SIG-M5 treated with dmso at 0.1 percent for 504 hours (cell line): ENCODE results near the gene LYRM4.

ENCODE experiments used
- DNase-seq: peaks from one replicate; lab custom pipeline; 2025; ENCODE audit not compliant: unreplicated experiment; lab: John Stamatoyannopoulos, UW

The LYRM4 gene

DNA sequence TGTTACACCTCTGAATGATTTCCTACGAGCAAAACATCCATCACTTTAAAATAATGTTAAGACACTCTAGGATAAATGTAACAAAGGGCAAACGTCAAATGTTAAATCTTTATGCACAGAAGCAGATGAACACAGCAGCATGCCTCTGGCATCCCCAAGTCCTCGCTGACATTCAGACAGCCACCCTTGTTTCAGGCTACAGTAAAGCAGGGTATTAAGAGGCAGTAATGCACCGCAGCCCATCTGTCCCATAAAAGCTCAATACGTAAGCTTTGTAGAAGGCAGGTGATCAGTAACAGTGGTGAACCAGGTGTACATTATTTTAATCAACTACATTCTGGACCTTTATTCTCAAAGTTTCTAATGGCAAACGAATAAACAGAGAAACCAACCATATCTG lies 110.9 kb downstream of the LYRM4 start:
- DNase-seq = no peak

DNA sequence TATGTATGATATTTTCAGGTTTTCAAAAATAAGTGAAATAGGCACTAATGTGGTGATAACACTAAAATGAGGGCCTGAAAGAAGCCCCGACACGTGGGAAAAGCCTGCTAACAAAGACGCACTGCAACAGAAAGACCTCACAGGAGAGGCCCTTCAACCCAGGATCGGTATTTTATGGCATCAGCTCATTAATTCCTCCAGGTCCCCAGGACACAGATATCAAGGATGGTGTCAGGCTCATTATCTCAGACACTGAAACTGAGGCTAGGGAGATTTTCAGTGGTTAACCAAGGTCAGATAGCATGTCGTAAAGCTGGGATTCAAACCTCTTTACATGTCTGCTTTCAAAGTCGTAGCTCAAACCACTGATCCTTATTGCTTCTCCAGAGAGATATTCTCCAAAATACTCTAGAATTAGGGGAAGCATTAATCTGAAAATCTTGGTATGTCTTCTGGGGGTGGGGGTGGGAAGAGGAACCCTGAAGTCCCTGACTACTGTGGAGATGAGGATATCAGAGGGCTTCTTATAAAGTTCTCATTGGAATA lies 111.5 kb downstream of the LYRM4 start:
- DNase-seq = no peak

DNA sequence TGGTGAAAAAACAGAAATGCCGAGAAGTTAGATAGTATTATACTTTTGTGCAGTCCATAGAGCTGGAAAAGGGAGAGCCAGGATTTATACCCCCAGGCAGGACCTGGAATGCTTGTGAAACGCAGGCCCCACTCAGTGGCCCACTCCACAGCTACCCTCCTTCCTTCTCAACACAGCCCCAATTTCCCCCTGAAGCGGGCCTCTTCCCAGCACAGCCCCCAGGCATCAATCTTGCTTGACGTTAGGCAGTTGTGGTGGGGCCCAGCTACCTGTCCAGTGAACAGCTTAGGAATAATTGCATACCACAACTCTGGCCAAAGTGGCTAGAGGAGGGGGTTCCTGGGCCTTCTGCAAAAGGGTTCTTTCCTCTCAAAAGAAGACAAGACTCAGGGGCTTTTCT lies 114.4 kb downstream of the LYRM4 start:
- DNase-seq = no peak

DNA sequence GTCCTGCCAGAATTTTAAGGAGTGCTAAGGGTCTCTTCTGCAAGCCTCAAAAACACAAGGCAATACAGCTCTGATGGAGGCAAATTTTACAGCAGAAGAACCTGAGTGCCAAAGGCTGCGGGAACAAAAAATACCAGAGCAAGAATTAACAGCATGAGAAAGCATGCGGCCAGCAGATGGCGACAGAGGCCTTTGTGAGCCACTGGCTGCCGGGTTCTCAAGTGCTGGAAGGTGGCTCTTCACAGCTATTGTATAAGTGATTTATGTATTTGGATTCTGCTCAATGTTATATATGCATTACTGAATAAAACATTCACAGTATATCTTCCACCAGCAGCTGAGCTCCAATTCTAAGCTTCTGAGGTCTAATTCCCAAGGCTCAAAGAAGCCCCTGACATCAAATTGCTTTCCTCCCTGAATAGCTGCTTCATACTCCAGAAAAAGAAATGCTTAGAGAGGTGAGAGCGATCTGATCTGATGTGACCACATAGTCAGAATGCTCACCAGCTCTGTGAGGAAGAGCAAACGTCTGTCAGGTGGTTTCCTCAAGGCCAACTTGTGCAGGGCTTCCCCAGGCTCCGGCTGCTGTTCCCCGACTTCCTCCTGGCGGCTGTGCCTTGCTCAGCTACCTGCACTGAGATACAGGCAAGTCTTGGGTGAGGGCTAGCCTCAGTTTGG lies 117.0 kb downstream of the LYRM4 start:
- peak; percentile 73 for DNase-seq

DNA sequence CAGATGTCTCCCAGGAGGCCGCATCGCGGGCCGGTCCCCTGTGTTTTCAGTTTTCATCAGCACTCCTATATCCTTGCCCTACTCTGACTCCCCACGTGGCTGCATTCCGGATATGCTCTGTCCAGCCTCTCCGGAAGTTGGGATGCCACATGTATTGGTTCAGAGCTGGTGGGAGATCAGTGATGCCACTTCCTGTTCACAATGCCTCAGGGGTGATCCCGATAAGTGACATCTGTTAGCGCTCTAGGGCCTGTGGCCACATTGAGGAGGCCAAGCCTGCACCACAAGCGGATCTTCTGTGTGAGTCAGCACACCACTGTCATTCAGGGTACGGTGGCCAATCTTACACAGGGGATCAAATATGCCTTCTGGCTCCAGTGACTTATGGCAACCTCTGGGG lies 117.8 kb downstream of the LYRM4 start:
- no peak for DNase-seq

DNA sequence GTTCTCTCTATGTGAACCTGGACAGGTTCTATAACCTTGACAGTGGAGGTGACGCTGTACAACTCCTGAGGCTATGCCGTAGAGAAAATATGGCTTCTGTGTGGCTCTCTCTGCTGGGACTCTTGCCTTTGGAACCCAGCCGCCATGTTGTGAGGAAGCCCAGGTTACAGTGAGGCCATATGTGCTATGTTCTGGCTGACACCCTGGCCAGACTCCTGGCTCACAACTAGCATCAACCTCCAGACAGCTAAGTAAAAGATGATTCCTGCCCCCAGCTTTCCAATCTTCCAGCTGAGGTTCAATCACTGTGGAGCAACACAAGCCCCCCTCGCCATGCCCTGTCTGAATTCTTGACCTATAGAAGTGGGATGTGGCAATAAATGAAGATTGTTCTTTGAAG lies 118.6 kb downstream of the LYRM4 start:
- no peak for DNase-seq

DNA sequence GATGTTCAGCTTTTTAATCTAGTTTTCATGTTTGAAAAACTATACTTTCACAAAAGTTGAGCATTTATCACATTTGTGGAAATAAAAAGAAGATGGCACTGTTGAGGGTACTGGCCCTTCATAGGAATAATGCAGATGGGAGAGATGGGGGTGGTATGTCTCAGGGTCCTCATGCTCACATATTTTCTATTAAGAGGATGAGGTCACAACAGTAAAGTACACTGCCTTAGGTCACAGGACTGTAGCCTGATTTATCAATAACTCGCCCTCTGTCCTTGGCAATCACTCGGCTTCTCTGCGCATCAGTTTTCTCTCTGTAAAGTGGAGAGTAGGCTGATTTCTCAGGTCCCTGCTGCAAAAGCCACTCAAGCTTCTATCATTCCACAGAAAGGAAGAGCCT lies 119.7 kb downstream of the LYRM4 start:
- no peak for DNase-seq

DNA sequence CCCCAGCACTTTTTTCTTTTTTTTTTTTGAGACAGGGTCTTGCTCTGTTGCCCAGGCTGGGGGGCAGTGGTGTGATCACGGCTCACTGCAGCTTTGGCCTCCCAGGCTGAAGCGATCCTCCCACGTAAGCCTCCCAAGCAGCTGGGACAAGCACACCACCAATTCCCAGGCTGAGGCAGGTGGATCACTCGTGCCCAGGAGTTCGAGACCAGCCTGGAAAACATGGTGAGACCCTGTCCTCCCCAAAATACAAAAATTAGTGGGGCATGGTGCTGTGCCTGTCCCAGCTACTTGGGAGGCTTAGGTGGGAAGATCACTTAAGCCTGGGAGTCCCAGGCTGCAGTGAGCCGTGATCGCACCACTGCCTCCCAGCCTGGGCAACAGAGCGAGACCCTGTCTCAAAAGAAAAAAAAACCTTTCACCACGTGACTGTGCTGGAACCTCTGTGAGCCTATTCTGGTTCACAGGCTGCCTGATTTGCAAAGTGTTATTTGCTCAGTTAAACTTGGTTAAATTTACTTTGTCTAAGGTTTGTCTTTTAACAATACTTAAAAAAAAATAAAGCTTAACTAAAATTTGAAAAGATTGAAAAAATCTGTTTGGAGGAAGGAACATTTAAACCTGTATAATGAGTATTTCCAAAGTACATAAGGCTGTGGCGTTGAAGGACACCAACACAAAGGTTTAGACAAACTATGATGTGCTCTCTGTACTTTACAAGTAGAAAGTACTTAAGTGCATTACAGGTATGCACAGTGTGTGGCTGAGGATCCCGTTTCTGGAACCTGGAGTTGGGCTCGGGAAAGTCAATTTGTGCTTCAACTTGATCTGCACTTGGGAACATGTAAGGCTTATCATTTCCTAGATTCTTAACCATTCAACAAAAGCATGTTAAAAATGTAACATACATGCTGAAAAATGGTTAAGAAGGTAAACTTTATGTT lies 120.7 kb downstream of the LYRM4 start:
- no peak for DNase-seq

DNA sequence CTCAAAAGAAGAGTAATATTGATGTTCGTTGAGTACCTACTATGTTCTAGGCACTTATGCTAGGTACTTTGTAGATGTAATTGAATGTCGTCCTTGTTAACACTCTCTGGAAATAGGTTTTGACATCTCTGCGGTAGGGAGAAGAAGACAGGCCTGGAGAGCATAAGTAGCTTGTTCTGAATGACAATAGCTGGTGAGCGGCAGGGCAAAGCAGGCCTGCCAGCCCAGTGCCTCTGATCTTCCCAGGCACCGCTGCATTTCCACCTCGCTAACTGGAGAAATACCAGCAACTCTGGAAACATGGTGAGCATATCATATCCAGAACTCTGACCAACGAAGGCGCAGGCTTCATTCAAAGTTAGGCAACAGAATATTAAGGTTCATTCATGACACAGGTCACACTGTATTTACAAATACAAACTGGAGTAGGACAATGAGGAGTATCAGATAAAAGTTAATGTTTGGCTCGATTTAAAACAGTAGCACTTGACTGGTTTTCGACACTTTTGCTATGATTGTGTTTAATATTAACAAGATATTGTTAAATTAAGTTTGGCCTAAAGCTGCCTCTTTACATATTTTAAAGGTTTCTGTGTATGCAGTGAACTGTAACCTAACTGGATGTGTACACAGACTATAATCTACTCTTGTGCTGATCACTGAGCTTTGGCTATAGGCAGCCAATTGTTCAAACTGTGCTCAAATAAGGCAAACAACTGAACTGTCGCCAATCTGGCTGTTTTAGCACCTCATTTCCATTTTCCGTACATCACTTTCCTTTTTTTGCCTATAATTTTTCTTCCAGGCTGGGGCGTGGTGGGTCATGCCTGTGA lies 121.5 kb downstream of the LYRM4 start:
- DNase-seq = no peak

DNA sequence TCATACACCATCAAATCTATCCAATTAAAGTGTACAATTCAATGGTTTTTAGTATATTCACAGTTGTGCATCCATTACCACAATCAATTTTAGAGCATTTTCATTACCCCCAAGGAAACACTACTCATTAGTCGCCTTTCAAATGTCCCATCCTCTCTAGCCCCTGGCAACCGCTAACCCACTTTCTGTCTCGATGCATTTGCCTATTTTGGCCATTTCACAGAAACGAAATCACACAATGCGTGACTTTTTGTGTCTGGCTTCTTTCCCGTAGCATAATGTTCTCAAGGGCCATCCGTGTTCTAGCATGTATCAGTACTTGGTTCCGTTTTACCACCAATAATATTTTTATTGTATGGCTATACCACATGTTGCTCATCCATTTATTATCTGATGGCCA lies 123.9 kb downstream of the LYRM4 start:
- no peak for DNase-seq

DNA sequence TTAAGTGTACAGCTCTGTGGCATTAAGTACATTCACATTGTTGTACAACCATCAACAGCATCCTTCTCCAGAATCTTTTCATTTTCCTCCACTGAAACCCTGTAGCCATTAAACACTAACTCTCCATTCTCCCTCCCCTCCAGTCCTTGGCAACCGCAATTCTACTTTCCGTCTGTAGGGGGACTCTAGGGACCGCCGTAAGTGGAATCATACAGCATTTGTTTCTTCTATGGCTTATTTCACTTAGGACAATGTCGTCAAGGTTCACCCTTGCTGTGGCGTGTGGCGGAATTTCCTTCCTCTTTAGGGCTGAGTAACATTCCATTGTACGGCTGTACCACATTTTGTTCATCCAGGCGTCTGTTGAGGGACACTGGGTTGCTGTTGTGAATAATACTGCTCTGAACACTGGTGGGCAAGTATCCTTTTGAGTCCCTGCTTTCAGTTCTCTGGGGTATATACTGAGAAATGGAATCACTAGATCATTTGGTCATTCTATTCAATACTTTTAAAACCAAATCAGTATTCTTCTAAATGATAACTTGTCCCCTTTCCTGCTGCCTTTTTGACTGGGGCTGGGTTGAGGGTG lies 124.9 kb downstream of the LYRM4 start:
- DNase-seq = peak; percentile 35

DNA sequence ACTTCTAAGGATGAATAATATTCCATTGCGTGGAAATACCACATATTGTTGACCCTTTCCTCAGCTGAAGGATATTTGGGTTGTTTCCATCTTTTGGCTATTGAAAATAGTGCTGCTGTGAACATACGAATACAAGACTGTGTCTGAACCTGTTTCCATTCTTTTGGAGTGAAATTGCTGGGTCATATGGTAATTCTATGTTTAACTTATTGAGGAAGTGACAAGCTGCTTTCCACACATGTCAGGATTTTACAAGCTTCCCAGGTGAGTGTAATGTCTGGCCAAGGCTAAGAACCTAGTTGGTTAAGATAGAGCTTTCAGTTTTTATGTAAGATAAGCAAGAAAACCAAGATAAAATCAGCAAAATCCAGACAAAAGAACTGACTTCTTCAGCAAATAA lies 126.8 kb downstream of the LYRM4 start:
- DNase-seq = no peak

DNA sequence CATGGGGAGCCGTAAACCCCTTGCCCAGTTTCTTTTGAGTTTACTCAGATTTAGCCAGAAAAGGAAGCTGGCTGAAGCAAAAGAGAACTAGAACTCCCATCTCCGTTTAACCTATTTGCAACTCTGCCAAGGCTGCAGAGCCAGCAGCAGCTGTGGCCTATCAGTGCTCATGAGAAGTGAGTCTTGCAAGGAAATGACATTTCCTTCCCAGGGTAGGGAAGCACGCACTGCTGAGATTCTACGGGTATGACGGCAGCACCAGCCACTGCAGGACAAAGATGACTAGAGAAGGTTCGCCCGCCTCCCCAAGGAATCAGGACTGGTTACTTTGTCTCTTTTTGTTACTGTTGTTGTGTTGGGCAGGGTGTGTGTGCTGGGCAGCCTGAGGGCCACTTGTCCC lies 128.0 kb downstream of the LYRM4 start:
- DNase-seq = no peak

DNA sequence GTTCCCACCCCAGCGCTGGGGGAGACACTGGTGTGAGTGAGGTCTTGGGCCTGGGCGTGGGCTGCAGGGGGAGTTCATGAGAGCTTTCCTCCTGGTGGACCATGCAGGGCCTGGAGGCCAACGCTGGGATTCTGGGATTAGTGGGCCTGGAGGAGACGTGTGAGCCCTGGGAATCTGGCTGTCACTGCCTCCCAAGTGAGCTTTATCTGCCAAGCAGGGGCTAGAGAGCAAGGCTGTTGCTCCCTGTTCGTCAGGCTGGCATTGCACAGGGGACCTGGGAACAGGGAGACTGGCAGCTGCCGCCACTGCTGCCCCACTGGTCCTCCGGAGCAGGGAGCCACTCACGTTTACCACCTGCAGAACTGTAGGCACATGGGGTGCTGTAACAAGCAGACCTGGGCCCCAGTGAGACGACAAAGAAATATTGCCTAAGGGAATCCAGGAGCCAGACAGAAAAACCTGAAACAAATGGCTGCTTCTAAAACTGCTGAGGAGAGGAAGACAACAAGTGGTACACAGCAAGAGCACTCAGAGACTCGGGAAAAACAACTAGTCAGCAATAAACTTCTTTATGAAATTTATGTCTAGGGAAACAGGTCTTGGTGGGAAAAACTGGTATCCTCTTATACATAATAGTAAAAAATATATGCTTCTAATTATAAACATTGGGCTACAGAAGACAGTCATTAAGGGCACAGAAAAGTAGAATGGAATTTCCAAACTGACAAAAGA lies 130.4 kb downstream of the LYRM4 start:
- DNase-seq = no peak

DNA sequence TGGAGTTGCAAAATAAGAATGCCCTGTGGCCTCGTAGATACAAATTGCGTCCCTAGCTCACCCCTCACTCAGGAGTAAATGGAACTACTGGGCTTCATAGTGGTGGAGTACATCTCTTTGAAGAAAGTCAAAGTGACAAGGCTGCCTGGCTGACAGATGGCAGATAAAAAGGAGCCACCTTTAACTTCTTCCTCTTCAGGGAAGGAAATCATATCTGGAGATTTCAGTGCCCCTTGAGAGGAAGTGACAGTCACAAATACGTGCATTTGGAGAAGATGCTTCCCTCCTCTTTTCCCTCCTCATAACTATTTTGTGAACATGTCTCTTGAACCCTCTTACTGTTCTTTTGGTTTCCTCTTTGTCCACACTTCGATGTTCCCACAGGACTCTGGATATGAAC lies 132.4 kb downstream of the LYRM4 start:
- no peak for DNase-seq

DNA sequence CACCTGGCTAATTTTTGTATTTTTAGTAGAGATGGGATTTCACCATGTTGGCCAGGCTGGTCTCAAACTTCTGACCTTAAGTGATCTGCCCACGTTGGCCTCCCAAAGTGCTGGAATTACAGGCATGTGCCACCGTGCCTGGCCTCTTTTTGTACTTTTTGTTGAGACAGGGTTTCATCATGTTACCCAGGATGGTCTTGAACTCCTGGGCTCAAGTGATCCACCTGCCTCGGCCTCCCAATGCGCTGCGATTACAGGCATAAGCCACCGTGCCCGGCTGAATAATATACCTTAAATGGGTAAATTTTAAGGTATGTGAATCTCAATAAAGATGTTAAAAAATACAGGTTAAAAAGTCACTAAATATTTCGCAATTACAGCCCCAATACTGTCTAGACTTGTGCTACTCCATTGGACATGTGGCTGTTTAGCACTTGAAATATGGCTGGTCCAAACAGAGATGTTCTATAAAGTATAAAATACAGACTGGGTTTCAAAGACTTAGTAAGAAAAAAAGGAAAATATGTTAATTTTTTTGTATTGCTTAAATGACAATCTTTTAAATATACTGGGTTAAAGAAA lies 133.6 kb downstream of the LYRM4 start:
- DNase-seq = no peak

DNA sequence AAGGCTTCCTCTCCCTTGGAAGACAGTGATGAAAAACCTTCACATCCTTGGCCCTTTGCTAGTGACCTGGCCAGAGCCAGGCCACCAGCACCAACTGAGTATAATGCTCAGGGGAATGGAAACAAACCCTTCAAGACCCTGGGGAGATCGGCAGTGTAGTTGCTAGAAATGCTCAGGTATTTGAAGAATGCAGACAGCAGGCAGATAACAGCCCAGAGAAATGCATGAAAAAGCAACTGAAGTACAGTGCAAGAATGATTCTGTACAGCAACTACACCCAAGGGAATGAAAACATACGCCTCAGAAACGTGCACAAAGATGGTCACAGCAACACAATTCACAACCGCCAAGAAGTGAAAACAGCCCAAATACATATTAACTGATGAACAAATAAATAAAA lies 134.5 kb downstream of the LYRM4 start:
- no peak for DNase-seq

DNA sequence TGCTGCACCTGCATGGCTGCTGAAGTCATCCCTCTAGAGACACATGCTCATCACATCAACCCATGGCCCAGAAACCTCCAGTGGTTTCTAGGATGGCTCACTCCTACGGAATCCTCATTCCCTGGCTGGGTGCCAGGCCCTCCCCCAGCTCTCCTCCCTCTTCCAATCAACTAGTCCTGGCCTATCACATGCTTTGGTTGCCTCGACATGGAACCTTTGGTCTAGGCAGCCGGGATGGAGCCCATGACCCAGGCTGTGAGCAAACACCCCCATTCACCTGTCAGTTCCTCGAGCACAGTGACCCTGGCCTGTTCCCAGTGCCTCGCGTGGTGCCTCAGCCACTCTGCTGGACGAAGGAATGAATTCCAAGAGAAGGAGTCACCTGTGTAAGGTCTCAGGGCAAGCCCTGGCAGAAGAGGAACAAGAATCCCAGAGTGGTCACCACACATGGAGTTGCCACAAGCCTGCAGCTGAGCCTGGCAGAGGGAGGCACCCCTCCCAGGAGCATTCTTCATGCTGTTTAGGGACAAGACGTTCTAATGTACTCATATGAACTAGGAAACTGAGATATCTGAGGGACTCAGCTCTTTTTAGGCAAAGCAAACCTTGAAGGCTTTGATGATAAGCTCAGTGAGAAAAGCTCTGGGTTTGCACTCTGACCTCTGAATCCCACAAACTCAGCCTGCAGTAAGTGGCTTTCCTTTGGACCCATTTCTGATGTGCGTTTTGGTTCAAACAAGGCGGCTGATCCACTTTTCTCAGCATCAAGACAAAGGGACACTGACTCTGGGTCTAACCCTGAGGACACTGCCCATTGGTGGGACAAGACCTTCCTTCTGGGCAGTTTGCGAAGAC lies 135.4 kb downstream of the LYRM4 start:
- DNase-seq = no peak

DNA sequence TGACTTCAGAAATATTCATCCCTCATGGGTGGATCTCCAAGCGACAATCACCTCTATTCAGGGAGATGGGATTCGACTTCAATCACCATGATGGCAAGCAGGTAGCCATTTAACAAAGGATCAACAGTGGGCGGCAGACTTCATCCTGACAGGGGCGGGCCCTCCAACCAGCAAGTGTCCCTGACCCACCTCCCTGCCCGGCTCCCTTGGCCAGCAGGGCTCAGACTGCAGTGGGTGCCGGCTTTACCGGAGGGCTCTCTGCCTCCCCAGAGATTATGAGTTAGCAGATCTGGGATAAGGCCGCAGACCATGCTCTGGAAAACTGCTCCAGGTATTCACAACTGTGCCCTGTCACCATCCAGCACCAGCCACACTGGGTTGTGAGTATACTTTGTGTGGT lies 136.2 kb downstream of the LYRM4 start:
- DNase-seq = no peak
